K562 treated with DMSO at 1 percent for 4 hours (cell line): Measurements from ENCODE around the gene OST4. TPM values are rescaled to one million over a fixed set of nuclear protein-coding genes. Genes with fewer than 3 reads are reported as not detected.

ENCODE experiments used
- total RNA-seq: library from RNA; unstranded; fragments of 300-600 nt; gene quantifications from 2 replicates; pipeline ENCODE4 v1.2.3, GENCODE V29; 2022; ENCODE audit not compliant: insufficient read depth

Gene OST4
- total RNA-seq: 210 and 258 TPM in 2 replicates

GRCh38 chr2:27071277-27071989 is at the start of gene OST4:
Gene OST4, minus strand, starts transcription at chr2:27071654.

GRCh38 chr2:27118525-27119329 is 47.3 kb upstream of the OST4 start, which contains the start of gene CGREF1:
Gene CGREF1, minus strand, starts transcription at chr2:27119128. Its CDS starts 14,762 bp downstream, at chr2:27104366.

GRCh38 chr2:27086724-27087593 is 15.5 kb upstream of the OST4 start, which contains the start of gene KHK:
Gene KHK, plus strand, starts transcription at chr2:27086772. Its CDS starts 488 bp downstream, at chr2:27087260.

GRCh38 chr2:27078267-27079194 is 7.1 kb upstream of the OST4 start, which contains the start of gene EMILIN1:
Gene EMILIN1, plus strand, starts transcription at chr2:27078615. Its CDS starts 451 bp downstream, at chr2:27079066.

GRCh38 chr2:27050996-27051901 is 20.2 kb downstream of the OST4 start, which contains the start of gene AGBL5:
Gene AGBL5, plus strand, starts transcription at chr2:27051668. Its CDS starts 1,291 bp downstream, at chr2:27052959.

GRCh38 chr2:27032495-27033252 is 38.8 kb downstream of the OST4 start, which contains the start of gene TMEM214:
Gene TMEM214, plus strand, starts transcription at chr2:27032965. Its CDS starts 51 bp downstream, at chr2:27033016.

Other genes starting within 250 kb of the OST4 start
- not detected in 2 replicates for gene DPYSL5, start 223.5 kb downstream of the OST4 start, total RNA-seq
- 43.0 and 53.3 TPM in 2 replicates for gene MAPRE3, start 101.0 kb downstream of the OST4 start, total RNA-seq
- gene TMEM214, start 38.7 kb downstream of the OST4 start, total RNA-seq: 99.6 and 101 TPM in 2 replicates
- gene AGBL5, start 20.0 kb downstream of the OST4 start, total RNA-seq: 45.1 and 50.9 TPM in 2 replicates
- gene EMILIN1, start 7.0 kb upstream of the OST4 start, total RNA-seq: 1.2 and 1.4 TPM in 2 replicates
- gene KHK, start 15.1 kb upstream of the OST4 start, total RNA-seq: 17.1 and 19.4 TPM in 2 replicates
- gene CGREF1, start 47.5 kb upstream of the OST4 start, total RNA-seq: 1.3 TPM in 1 of 2 replicates, not detected in the other
- gene ABHD1, start 52.2 kb upstream of the OST4 start, total RNA-seq: not detected in 2 replicates
- 71.3 and 72.7 TPM in 2 replicates for gene PREB, start 63.0 kb upstream of the OST4 start, total RNA-seq
- not detected in 2 replicates for gene PRR30, start 67.8 kb upstream of the OST4 start, total RNA-seq
- gene TCF23, start 77.3 kb upstream of the OST4 start, total RNA-seq: not detected in 2 replicates
- gene ATRAID, start 140.4 kb upstream of the OST4 start, total RNA-seq: 87.2 and 192 TPM in 2 replicates
- 36.2 and 42.0 TPM in 2 replicates for gene SLC5A6, start 140.6 kb upstream of the OST4 start, total RNA-seq
- gene CAD, start 145.7 kb upstream of the OST4 start, total RNA-seq: 56.2 and 60.6 TPM in 2 replicates
- 0.60 and 1.5 TPM in 2 replicates for gene SLC30A3, start 191.4 kb upstream of the OST4 start, total RNA-seq
- gene DNAJC5G, start 203.8 kb upstream of the OST4 start, total RNA-seq: not detected in 2 replicates
- gene TRIM54, start 210.8 kb upstream of the OST4 start, total RNA-seq: not detected in 2 replicates
- 5.5 and 7.0 TPM in 2 replicates for gene UCN, start 236.8 kb upstream of the OST4 start, total RNA-seq